Middle frontal gyrus (tissue), 1 donor: ENCODE measurements around the gene HIRA.

Experiments
- DNase-seq: peaks from one replicate; pipeline ENCODE4 v3.0.0-alpha.2; 2015; ENCODE audit warnings: low spot score; ENCODE audit errors: extremely low spot score

HIRA gene

GRCh38 chr22:19410941-19411689 is 20.4 kb downstream of the HIRA start:
- no peak for DNase-seq

DNA sequence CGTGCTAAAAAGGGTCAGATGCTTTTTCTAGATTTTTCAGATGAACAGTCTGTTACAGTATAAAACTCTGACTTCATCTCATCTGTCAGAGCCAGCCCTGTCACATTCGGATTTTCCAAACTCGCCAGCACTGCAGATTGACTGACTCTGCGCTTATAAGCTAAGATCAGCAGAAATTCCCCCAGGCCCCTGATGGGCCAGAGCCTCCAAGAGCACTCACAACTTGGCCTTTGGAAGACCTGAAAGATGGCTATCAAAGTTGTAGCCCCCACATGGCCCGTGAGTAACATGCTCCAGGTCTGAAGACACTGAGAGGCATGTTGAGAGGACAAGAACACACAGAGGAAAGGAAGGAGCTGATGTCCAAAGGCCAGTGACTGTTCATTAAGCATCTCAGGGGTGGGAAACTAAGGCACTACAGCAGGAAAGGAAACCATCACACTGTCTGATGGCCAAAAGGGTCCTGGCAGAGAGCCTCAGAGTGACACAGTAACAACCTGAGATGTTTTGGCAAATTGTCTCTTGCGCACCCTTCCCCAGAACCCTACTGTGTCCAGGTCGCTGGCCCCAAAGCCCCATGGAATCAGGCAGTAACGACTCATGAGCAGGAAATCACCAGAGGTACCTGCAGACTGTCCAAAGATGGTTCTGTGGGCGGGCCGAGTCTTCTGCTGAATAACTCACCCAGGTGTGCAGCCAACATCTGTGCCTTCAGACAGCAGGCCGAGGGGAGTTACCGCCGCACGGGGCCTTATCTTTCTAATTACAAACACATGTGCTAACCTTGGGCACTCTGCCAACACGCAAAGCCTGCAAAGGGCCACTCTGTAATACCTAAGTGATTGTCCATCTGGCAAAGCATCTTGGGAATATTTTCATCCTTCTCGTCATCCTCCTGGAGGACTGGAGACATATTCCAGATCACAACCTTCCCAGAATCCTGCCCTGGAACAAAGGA is 23.6 kb downstream of the HIRA start:
- no peak for DNase-seq

DNA sequence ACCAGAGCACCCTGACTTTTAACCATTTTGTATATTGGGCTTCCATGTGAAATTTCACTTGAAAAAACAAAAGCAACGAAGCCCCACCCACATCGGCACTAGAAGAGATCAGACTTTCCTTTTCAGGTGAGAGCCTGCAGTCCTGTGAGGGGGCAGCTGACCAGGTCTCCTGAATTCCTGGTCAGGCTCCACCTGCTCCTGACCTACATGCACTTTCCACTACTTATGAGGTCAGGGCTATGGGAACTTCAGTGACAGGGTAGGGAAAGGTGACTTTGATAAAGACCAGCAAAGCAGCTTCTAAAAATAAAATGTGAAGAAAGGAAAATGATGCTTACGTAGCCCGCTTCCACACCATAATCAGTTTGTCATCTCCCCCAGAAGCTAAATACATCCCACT is 24.7 kb downstream of the HIRA start:
- no peak for DNase-seq

GRCh38 chr22:19406281-19406811 is 25.2 kb downstream of the HIRA start:
- DNase-seq = no peak

- no peak for DNase-seq
These were observed 25.9 kb downstream of the HIRA start for GRCh38 chr22:19405652-19406051.

DNA sequence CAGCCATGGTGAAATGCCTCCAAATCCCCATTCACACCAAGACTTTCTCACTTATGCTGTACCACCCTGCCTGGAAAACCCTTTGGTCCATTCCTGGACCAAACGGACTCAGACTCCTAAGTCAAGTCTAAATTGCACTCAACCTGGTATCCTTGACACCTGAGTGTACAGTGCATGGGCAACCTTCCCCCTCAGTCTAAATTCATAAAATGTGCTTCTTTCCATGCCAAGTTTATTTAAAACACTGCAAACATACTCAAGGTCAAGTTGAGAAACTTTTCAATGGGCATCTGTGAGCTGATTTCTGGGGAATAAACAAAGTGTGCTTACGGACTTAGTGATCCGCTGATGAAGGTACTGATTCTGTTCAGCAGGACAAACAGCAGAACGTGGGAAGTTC is 26.4 kb downstream of the HIRA start:
- no peak for DNase-seq

- no peak for DNase-seq
These were observed 26.9 kb downstream of the HIRA start for GRCh38 chr22:19404676-19405075.

GRCh38 chr22:19402642-19403191 is 28.8 kb downstream of the HIRA start:
- DNase-seq = no peak

DNA sequence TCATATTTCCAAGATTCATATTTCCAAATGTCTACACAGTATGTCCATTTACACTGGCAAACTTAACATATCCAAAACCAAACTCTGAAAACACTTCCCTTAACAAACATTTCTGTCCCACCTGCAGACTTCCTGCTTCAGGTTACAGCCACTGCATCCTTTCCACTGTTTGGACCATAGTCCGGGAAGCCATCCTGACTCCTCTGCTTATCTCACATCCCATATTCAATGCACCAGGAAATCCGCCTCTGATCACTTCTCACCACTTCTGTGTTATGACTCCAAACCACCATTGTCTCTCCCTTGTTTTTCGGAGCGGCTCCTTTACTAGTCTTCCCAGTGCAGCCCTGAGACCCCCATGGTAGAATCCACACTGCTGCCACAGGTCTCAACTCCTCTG is 30.1 kb downstream of the HIRA start:
- no peak for DNase-seq

- no peak for DNase-seq
These were observed 30.7 kb downstream of the HIRA start for GRCh38 chr22:19400881-19401280.

- no peak for DNase-seq
These were observed 32.9 kb downstream of the HIRA start for GRCh38 chr22:19398652-19399051.

DNA sequence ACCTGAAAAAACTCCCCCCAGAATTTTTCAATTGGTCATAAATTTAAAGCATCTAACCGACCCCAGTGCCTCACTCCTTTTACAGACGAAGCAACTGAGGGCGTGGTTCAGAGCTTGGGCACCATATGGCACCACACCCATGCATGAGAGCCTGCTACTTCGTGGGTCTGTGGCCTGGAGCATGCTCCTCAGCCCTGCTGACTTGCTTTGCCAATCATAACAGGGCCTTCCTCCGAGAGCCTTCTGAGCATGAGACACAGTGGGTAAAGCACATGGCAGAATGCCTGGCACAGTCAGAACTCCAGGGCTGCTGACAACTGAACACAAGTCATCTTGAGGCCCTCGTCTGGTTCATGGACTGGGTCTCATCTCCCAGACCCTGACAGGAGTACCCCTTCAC is 33.3 kb downstream of the HIRA start:
- DNase-seq = no peak

GRCh38 chr22:19397734-19398104 is 33.8 kb downstream of the HIRA start:
- no peak for DNase-seq

GRCh38 chr22:19396934-19397733 is 34.4 kb downstream of the HIRA start:
- DNase-seq = no peak

DNA sequence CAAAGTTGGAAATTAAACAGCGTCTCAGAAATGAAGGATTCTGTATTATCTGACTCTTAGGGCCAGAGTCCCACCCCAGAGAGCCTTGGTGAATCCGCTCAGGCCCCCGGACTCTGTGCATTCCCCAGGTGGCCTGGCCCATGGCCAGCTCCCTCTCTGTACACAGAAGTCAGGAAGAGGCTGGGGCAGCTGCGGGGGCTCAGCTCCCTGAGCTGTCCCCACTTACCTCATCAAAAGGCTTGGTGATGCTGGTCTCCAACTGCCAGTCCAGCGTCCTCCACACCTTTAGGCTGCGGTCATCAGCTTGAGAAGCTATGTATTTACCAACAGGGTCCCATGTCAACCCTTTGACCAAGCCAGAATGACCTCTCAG is 35.0 kb downstream of the HIRA start:
- DNase-seq = no peak

GRCh38 chr22:19395276-19395675 is 36.3 kb downstream of the HIRA start:
- DNase-seq = no peak

DNA sequence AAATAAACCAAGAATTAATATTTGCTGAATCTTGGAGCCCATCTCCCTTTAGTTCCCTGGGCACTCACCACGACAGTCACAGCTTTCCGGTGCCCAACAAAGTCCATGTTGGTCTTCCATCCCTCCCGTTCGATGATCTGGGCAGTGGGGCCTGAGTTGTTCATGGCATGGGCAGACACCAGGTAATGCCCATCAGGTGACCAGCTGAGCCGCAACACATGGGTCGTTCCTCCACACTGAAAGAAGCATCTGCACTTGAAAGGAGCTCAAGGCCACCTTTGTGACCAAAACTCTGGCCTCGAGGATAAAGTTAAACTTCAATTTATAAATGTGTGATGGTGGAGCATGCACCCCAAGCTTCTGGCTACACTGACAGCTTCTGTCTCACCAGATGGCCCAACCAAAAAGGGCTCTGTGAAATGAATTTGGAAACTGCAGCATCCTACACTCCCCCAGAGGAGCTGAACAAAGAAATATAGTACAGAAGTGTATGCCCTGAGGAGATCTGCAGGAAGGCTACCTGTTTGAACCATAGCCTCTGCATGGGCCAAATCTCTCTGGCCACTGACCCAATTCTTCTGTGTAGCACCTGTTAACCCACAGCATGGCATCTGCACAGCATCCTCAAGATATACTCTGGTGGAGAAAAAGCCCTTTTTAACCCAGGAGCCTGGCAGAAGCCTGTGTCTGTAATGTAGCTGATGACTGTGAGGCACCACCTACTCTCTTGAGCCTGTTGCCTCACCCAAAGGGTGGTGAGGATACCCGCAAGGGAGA is 37.1 kb downstream of the HIRA start:
- DNase-seq = no peak

DNA sequence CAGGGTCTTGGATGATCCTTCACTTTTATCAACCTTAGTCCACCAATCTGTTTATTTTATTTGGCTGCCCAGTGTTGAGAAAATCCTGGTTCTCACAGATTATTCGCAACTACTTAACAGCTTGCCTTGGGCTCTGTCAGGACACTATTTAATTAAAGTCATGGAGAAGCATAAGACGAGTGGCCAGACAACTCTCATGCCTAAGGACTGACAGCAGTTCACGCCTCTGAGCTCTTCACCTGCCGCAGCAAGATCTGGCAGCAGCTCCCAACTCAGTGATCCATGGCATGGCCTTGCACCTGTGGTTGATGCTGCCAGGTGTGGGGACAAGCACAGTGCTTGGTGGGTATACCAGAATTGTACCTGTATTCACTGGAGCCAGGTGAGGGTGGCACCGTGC is 37.8 kb downstream of the HIRA start:
- no peak for DNase-seq

DNA sequence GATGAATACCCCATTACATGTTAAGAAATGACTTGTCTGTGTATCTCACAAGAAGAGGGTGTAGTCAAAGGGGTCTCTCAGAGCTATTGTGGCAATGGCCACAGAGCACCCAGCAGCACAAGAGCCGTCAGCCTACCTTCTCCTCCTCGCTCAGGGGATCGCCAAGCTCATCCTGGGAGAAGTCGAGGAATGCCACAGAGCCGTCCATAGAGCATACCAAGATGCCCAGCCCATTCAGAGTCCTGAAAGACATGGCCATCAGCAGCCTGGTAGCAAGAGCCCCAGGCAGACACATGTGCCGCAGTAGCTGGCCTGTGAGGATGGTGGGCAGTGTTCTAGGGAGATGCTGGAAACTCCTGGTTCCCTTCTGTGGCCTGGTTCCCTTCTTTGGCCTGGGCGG is 44.0 kb downstream of the HIRA start:
- DNase-seq = no peak

DNA sequence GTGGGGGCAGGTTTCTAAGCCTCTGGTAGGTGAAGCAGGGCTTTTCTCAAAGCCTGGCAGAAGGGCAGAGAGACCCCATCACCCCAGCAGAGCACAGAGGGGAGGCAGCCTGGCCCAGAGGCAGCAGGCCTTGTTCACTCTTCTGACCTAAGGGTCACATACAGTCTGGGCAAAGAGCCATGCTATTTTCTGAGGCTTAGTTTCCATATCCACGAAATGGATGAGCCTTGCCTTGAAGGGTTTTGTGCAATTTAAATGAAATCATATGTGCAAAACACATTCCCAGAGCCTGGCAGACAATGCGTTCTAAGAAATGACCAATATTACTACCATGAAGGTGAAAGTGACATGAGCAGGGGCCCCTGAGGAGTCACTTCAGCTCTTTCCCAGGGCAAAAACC is 44.5 kb downstream of the HIRA start:
- DNase-seq = no peak

DNA sequence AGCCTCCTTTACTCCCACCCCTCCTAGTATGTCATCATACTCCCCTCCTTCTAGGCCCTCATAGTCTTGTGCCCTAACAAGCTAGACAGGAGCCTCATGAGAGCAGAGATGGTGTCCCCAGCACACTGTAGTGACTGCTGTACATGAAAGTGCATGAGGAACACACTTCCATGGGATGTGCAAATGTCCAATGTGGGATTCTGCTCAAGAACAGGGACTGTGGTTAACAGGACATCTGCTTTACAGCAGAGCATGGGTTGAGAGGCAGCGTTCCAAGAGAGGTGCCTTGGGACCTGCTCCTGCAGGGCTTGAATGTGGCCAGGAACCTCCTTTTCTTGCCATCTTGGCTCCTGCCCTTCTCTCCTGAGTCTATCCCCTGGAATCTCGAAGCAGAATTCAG is 45.3 kb downstream of the HIRA start:
- DNase-seq = no peak
